ENCODE results near the gene FAM229A. TPM values are rescaled to one million over a fixed set of nuclear protein-coding genes. Genes with fewer than 3 reads are reported as not detected.

Gene FAM229A
- total and polyA plus RNA-seq, 9 of the 15 experiments (the other 6 are each of a cell fraction or from before 2014, with no cell fraction given): 0.04 to 21.6 (median 7.4) TPM

GRCh38 chr1:32400876-32401631 lies 38.8 kb upstream of the FAM229A start (continued):
- TF ChIP-seq KDM4B (IDR thresholded peaks at IDR 0.05; ENCODE audit: borderline replicate concordance in 2 of 2, low read depth in 1 of 2) (peak in 1 of 2 experiments; percentile 44; a peak in 1 of 4 replicates), MEIS2 (IDR thresholded peaks at IDR 0.05; ENCODE audit: partially characterized antibody) (no peak), SMARCE1 (IDR thresholded peaks at IDR 0.05) (no peak; the same call in 1 of the 2 replicates), ARID4B (CRISPR knock-in tag; IDR thresholded peaks at IDR 0.05) (no peak), ZNF695 (CRISPR knock-in tag; IDR thresholded peaks at IDR 0.05) (no peak), GABPB2 (CRISPR knock-in tag; conservative IDR thresholded peaks at IDR 0.05) (no peak), MTF1 (CRISPR knock-in tag; IDR thresholded peaks at IDR 0.05; ENCODE audit: borderline replicate concordance) (no peak), FOXM1 (IDR thresholded peaks at IDR 0.05; ENCODE audit: low read depth) (no peak), FOXM1 (CRISPR knock-in tag; IDR thresholded peaks at IDR 0.05; ENCODE audit: low read depth) (no peak), RBM22 (IDR thresholded peaks at IDR 0.05; ENCODE audit: low read depth, low read length, poor library complexity, severe bottlenecking) (no peak), ZNF778 (CRISPR knock-in tag; IDR thresholded peaks at IDR 0.05) (no peak), MGA (IDR thresholded peaks at IDR 0.05) (no peak)

All from K562 (cell line).